ENCODE measurements around the gene TRAPPC10. TPM values are rescaled to one million over a fixed set of nuclear protein-coding genes. Genes with fewer than 3 reads are reported as not detected.
A peak's percentile ranks its signal among the peaks of the same experiment; 100 is the strongest.

Gene TRAPPC10
- total RNA-seq, 2 experiments from 2014 or later: 44.1 to 45.4 TPM

GRCh38 chr21:44070391-44070790 lies 58.3 kb downstream of the TRAPPC10 start:
- ATAC-seq: no peak
- POLR2A ChIA-PET: interaction anchor here (3.9 kb wide), 1 partner anchor 13 kb away, joined by 20 read pairs; no protein-coding TSS in a partner anchor
- DNase-seq: no peak
- Mint-ChIP-seq H3K36me3 (ENCODE audit: low read depth) (peaks cover 46% of the 10 kb centered on the region), H3K4me3 (no peak overlapping the region), H3K27ac (no peak overlapping the region), H3K9me3 (no peaks in the 10 kb centered on the region), H3K27me3 (no peaks in the 10 kb centered on the region), H3K4me1 (ENCODE audit: low read depth) (peaks cover 38% of the 10 kb centered on the region)
- CTCF ChIA-PET: interaction anchor here (0.6 kb wide), 1 partner anchor 373 kb away, joined by 3 read pairs; no protein-coding TSS in a partner anchor
- intact Hi-C loops (cut with micrococcal nuclease): no loop called here
- TF ChIP-seq, protein P1, sequence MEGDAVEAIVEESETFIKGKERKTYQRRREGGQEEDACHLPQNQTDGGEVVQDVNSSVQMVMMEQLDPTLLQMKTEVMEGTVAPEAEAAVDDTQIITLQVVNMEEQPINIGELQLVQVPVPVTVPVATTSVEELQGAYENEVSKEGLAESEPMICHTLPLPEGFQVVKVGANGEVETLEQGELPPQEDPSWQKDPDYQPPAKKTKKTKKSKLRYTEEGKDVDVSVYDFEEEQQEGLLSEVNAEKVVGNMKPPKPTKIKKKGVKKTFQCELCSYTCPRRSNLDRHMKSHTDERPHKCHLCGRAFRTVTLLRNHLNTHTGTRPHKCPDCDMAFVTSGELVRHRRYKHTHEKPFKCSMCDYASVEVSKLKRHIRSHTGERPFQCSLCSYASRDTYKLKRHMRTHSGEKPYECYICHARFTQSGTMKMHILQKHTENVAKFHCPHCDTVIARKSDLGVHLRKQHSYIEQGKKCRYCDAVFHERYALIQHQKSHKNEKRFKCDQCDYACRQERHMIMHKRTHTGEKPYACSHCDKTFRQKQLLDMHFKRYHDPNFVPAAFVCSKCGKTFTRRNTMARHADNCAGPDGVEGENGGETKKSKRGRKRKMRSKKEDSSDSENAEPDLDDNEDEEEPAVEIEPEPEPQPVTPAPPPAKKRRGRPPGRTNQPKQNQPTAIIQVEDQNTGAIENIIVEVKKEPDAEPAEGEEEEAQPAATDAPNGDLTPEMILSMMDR (IDR thresholded peaks at IDR 0.05): no peak

DNA sequence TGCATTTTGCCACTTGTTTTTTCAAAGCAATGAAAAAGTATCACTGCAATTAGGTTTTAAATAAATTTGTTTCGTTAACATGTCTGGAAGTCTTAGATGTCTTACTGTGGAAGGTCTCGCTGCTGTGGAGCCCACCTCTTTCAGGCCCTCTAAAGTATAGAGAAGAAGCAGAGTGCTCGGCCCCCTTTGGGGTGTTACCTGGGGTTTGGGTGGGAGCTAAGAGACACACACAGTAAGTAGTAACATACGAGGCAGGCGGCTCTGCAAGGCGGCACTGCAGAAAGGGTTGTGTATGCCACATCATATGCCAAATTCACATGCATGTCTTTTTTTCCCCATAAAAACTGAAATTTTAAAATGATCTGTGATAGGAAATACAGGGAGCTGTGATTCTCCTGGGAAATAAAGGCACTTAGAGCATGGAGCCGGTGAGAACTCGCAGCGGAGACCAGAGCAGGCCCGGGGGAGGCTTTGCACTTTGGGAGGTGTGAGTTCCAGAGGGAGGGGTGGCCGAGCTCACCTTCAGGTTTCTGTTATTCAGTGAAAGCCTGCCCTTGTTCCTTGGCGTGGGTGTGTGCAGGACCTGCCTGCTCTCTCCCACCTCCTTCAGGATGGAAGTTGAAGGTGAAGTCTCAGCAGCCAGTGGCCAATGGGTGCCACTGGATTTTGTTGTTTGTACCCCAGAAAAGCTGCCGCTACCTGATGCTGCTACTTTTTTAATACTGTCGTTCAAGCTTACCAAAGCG lies 59.4 kb downstream of the TRAPPC10 start:
- POLR2A ChIA-PET: interaction anchor here (0.7 to 3.9 kb wide), 3 partner anchors 12 to 14 kb away, joined by 4 to 20 read pairs (median 4); no protein-coding TSS in a partner anchor
- intact Hi-C loops (cut with micrococcal nuclease): no loop called here
- H3K9me3 Mint-ChIP-seq: no peaks in the 10 kb centered on the region
- TF ChIP-seq, protein P1 (IDR thresholded peaks at IDR 0.05): no peak
- H3K36me3 Mint-ChIP-seq (ENCODE audit: low read depth): peaks cover 42% of the 10 kb centered on the region
- no peak overlapping the region for H3K27ac Mint-ChIP-seq
- peaks cover 31% of the 10 kb centered on the region for H3K4me1 Mint-ChIP-seq (ENCODE audit: low read depth)
- DNase-seq: no peak
- ATAC-seq: no peak
- CTCF ChIA-PET: no interaction called here
- no peak overlapping the region for H3K4me3 Mint-ChIP-seq
- H3K27me3 Mint-ChIP-seq: no peaks in the 10 kb centered on the region

DNA sequence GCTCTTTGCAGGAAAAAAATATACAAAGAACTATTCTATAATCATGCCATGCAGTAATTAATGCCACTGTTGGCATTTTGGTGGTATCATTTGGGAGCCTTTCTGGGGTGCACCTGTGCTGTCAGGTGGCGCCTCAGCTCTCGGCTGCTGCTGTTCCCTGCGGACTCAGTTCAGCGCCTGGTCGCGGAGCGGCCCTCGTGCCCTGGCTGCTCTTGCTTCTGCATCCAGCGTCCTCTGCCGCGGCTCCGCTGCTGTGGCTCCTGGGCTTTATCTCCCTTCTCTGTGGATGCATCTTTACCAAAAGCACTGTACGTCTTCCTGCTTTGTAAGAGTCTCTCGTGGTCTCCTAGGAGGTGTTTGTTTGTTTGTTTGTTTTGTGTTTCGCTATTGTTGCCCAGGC lies 60.0 kb downstream of the TRAPPC10 start:
- intact Hi-C loops (cut with micrococcal nuclease): no loop called here
- CTCF ChIA-PET: interaction anchor here (0.9 kb wide), 1 partner anchor 52 kb away, joined by 3 read pairs; no protein-coding TSS in a partner anchor
- Mint-ChIP-seq H3K27me3 (no peaks in the 10 kb centered on the region), H3K9me3 (no peaks in the 10 kb centered on the region), H3K4me1 (ENCODE audit: low read depth) (peaks cover 30% of the 10 kb centered on the region), H3K27ac (no peak overlapping the region), H3K4me3 (no peak overlapping the region), H3K36me3 (ENCODE audit: low read depth) (peaks cover 41% of the 10 kb centered on the region)
- no peak for ATAC-seq
- POLR2A ChIA-PET: interaction anchor here (0.7 to 3.9 kb wide), 3 partner anchors 11 to 14 kb away, joined by 4 to 20 read pairs (median 11); no protein-coding TSS in a partner anchor
- DNase-seq: no peak
- TF ChIP-seq, protein P1 (IDR thresholded peaks at IDR 0.05): no peak

DNA sequence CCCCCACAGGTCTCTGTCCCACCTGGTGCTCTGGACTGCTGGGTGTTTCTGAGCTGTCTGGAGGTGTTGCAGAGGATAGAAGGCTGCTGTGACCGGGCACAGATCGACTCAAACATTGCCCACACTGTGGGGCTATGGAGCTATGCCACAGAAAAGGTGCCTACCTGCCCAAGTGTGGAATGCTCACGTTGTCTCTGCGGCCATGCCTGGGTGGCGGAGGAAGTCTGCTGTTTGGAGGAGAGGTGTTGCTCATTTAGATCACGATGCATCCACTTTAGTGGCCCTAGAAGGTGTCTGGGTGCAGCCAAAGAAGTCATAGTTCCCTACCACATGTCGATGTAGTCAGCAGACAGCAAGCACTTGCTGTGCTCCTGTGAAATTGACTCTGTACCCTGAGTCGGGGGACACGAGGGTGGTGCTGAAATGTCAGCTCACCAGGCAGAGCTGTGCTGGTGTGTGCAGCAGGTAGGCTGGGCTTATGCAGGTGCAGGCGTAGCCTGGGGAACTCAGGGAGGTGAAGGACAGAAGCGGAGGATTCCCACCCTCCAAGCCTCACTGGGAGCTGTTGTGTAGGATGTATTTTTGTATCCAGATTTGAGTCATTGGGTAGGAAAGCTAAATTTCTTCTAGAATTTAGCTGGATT lies 62.3 kb downstream of the TRAPPC10 start:
- peak; percentile 25 for DNase-seq
- Mint-ChIP-seq H3K9me3 (no peaks in the 10 kb centered on the region), H3K4me1 (ENCODE audit: low read depth) (peaks cover 38% of the 10 kb centered on the region), H3K4me3 (no peak overlapping the region), H3K27ac (peak overlapping the region; percentile 47), H3K36me3 (ENCODE audit: low read depth) (peaks cover 42% of the 10 kb centered on the region), H3K27me3 (no peaks in the 10 kb centered on the region)
- ATAC-seq: peak; percentile 45
- ChIA-PET CTCF (interaction anchor here (1.1 to 2.2 kb wide), 4 partner anchors 9 to 99 kb away, joined by 4 to 7 read pairs (median 4); no protein-coding TSS in a partner anchor), POLR2A (interaction anchor here (0.6 to 2.4 kb wide), 5 partner anchors 9 to 237 kb away, joined by 3 to 12 read pairs (median 5); no protein-coding TSS in a partner anchor)
- intact Hi-C loops (cut with micrococcal nuclease): no loop called here
- TF ChIP-seq, protein P1 (IDR thresholded peaks at IDR 0.05): no peak

Data from activated CD8-positive, alpha-beta T cell treated with anti-CD3 and anti-CD28 coated beads for 36 hours (primary cell).